ENCODE data around the gene PITX2.

DNA sequence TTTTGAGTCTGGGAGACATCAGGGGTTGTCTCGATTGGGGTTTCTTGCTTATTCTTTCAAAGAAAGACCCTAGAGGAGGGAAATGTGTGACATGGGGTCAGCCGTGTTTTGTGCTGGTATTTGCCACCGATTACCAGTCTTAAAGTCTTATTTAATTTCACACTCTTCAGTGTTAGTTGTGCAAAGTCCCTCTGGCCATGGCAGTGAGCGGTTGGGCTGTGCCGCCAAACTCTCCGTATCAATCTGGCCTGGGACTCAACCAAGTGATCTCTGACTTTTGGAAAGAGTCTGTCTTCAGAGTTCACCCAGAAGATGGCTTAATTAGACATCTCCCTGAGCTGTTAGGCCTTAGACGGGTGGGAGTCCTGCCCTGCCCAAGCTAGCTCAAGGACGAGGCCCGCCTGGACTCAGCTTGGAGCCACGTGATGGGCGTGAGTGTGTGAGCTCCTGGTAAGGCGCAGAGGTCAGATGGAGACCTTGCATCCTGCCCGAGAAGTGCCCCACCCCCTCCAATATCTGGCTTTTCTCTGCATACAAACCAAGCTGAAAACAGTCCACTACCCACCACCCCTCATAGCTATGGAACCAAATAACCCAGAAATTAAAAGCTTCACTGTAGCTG, 3.8 kb upstream of the PITX2 start:
- TF ChIP-seq EZH2 (IDR thresholded peaks at IDR 0.05) (no peak), CTCF (IDR thresholded peaks at IDR 0.05) (no peak)

All from neural progenitor cell (in vitro differentiated cells).